GM19351 (cell line): ENCODE data around the gene HOXD9.

Experiments used
- ATAC-seq: cut with Tn5 transposase; IDR thresholded peaks from one replicate; pipeline ENCODE4 v1.9.1; 2021; ENCODE audit warnings: mild to moderate bottlenecking, moderate library complexity; ENCODE audit not compliant: unreplicated experiment

The HOXD9 gene

GRCh38 chr2:176124110-176124946 lies 1.8 kb downstream of the HOXD9 start:
- no peak for ATAC-seq

GRCh38 chr2:176124947-176125771 lies 2.6 kb downstream of the HOXD9 start:
- no peak for ATAC-seq

GRCh38 chr2:176125772-176126054 lies 3.2 kb downstream of the HOXD9 start:
- ATAC-seq = no peak

- no peak for ATAC-seq
Measured at GRCh38 chr2:176126929-176127773, 4.6 kb downstream of the HOXD9 start.

GRCh38 chr2:176127774-176128072 lies 5.2 kb downstream of the HOXD9 start:
- no peak for ATAC-seq

- no peak for ATAC-seq
Measured at GRCh38 chr2:176128172-176128981, 5.9 kb downstream of the HOXD9 start.

GRCh38 chr2:176128982-176129796 lies 6.7 kb downstream of the HOXD9 start, which contains the start of gene HOXD8:
Gene HOXD8, plus strand, starts transcription at chr2:176129705. Its CDS starts 662 bp downstream, at chr2:176130367.
- ATAC-seq = no peak

GRCh38 chr2:176129813-176130146 lies 7.3 kb downstream of the HOXD9 start:
- ATAC-seq = no peak

- no peak for ATAC-seq
Measured at GRCh38 chr2:176130147-176130956, 7.8 kb downstream of the HOXD9 start.

GRCh38 chr2:176130957-176131847 lies 8.7 kb downstream of the HOXD9 start:
- no peak for ATAC-seq

- ATAC-seq = no peak
Measured at GRCh38 chr2:176131848-176132158, 9.3 kb downstream of the HOXD9 start.

- no peak for ATAC-seq
Measured at GRCh38 chr2:176132205-176133171, 10.0 kb downstream of the HOXD9 start.

- no peak for ATAC-seq
Measured at GRCh38 chr2:176133389-176133788, 10.9 kb downstream of the HOXD9 start.

GRCh38 chr2:176134035-176134434 lies 11.5 kb downstream of the HOXD9 start:
- ATAC-seq = no peak

GRCh38 chr2:176135035-176135440 lies 12.5 kb downstream of the HOXD9 start:
- ATAC-seq = no peak

GRCh38 chr2:176136374-176137251 lies 14.1 kb downstream of the HOXD9 start:
- no peak for ATAC-seq
